Measurements from ENCODE around the gene IRF2.

DNA sequence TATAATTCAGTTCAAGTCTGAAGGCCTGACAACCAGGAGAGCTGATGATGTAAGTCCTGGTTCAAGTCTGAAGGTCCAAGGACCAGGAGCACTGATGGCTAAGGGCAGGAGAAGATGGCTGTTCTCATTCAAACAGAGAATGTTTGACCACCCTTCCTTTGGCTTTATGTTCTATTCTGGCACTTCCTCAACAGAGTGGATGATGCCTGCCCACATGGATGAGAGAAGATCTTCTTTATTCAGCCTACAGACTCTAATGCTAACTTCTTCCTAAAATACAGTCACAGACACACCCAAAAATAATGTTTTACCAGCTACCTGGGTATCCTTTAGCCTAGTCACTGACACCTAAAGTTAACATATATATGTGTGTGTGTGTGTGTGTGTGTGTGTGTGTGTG, 25.6 kb upstream of the IRF2 start:
- TF ChIP-seq, protein P1, sequence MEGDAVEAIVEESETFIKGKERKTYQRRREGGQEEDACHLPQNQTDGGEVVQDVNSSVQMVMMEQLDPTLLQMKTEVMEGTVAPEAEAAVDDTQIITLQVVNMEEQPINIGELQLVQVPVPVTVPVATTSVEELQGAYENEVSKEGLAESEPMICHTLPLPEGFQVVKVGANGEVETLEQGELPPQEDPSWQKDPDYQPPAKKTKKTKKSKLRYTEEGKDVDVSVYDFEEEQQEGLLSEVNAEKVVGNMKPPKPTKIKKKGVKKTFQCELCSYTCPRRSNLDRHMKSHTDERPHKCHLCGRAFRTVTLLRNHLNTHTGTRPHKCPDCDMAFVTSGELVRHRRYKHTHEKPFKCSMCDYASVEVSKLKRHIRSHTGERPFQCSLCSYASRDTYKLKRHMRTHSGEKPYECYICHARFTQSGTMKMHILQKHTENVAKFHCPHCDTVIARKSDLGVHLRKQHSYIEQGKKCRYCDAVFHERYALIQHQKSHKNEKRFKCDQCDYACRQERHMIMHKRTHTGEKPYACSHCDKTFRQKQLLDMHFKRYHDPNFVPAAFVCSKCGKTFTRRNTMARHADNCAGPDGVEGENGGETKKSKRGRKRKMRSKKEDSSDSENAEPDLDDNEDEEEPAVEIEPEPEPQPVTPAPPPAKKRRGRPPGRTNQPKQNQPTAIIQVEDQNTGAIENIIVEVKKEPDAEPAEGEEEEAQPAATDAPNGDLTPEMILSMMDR (IDR thresholded peaks at IDR 0.05) = no peak
- TF ChIP-seq EZH2 (IDR thresholded peaks at IDR 0.05; ENCODE audit: borderline replicate concordance, insufficient read depth, low read depth, low read length, poor library complexity, severe bottlenecking) = no peak
